ENCODE data around the gene CAMKV.
"Not testable (repeated sequence)": the region's sequence is repeated elsewhere in the genome, so short reads cannot be mapped to it uniquely, and the experiment has no call there.

The CAMKV gene

GRCh38 chr3:49844464-49845183 lies 25.1 kb downstream of the CAMKV start:
- DNase-seq = no peak

- DNase-seq = no peak
Observed at GRCh38 chr3:49842843-49843517, 26.7 kb downstream of the CAMKV start.

- no peak for DNase-seq
Observed at GRCh38 chr3:49841806-49842205, 27.9 kb downstream of the CAMKV start.

GRCh38 chr3:49841126-49841696 lies 28.5 kb downstream of the CAMKV start:
- no peak for DNase-seq

- DNase-seq = no peak
Observed at GRCh38 chr3:49840388-49840787, 29.3 kb downstream of the CAMKV start.

GRCh38 chr3:49839193-49839809 lies 30.4 kb downstream of the CAMKV start:
- DNase-seq = peak in 1 of 2 experiments; percentile 31

GRCh38 chr3:49831341-49831740 lies 38.4 kb downstream of the CAMKV start:
- no peak for DNase-seq

GRCh38 chr3:49826016-49826415 lies 43.7 kb downstream of the CAMKV start:
- no peak for DNase-seq

GRCh38 chr3:49823131-49823530 lies 46.6 kb downstream of the CAMKV start:
- DNase-seq = not testable (repeated sequence)

GRCh38 chr3:49813497-49814174 lies 56.1 kb downstream of the CAMKV start, which contains the start of gene UBA7:
Gene UBA7 (minus strand): TSS chr3:49813953. CDS start chr3:49813787, 166 bp downstream.
- no peak for DNase-seq

- DNase-seq = no peak
Observed at GRCh38 chr3:49812916-49813496, 56.7 kb downstream of the CAMKV start.
